GM12864 (cell line): ENCODE results near the gene MORC1.
"Not testable (repeated sequence)": the region's sequence is repeated elsewhere in the genome, so short reads cannot be mapped to it uniquely, and the experiment has no call there.

Source experiments
- DNase-seq: peaks from one replicate; pipeline ENCODE4 v3.0.0-alpha.2; 2011; ENCODE audit warnings: low read depth
- H3K4me3 ChIP-seq: 2 replicates; pipeline ENCODE4 v1.5.1; 2011; ENCODE audit warnings: mild to moderate bottlenecking, low read depth, low read length, control low read depth
- CTCF ChIP-seq: IDR thresholded peaks from 2 replicates; pipeline ENCODE4 v1.5.1; 2011; ENCODE audit warnings: low read depth, mild to moderate bottlenecking, moderate library complexity, low read length, control low read depth, inconsistent platforms; ENCODE audit errors: missing control alignments

MORC1 gene

DNA sequence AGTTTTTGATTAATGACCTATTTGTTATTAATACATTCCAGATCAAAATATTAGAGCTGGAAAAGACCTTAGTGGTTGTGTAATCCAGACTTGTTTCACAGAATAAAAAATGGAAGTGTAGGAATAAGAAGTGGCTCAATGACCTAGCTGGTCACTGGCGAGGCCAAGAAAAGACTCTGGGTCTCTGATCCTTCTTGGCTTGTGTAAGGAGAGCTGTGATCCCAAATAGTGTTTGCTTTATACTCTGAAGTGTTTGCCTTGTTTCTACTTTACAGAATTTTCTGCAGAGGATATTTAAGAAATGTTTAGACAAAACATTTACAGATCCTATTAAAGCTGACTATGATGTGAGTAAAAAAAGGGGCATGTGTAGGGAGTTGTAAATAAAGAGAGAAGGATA lies 25.7 kb upstream of the MORC1 start:
- DNase-seq, result no peak
- no peak for TF ChIP-seq CTCF
- no peak overlapping the region for H3K4me3 ChIP-seq

GRCh38 chr3:109140318-109140717 lies 22.4 kb upstream of the MORC1 start:
- DNase-seq, result no peak
- no peak for TF ChIP-seq CTCF
- H3K4me3 ChIP-seq, result no peak overlapping the region

- H3K4me3 ChIP-seq, result no peak overlapping the region
- DNase-seq, result no peak
- no peak for TF ChIP-seq CTCF
These were observed 19.8 kb upstream of the MORC1 start for GRCh38 chr3:109137761-109138160.

GRCh38 chr3:109136523-109136922 lies 18.6 kb upstream of the MORC1 start, which contains the start of gene C3orf85:
TSS of gene C3orf85 (plus strand) at chr3:109136719. CDS start at chr3:109136848, 129 bp downstream.
- TF ChIP-seq CTCF, result no peak
- DNase-seq, result no peak
- H3K4me3 ChIP-seq, result no peak within 1 kb of the TSS

- DNase-seq, H3K4me3 ChIP-seq: not testable (repeated sequence)
These were observed 15.5 kb upstream of the MORC1 start for GRCh38 chr3:109133474-109133816.

DNA sequence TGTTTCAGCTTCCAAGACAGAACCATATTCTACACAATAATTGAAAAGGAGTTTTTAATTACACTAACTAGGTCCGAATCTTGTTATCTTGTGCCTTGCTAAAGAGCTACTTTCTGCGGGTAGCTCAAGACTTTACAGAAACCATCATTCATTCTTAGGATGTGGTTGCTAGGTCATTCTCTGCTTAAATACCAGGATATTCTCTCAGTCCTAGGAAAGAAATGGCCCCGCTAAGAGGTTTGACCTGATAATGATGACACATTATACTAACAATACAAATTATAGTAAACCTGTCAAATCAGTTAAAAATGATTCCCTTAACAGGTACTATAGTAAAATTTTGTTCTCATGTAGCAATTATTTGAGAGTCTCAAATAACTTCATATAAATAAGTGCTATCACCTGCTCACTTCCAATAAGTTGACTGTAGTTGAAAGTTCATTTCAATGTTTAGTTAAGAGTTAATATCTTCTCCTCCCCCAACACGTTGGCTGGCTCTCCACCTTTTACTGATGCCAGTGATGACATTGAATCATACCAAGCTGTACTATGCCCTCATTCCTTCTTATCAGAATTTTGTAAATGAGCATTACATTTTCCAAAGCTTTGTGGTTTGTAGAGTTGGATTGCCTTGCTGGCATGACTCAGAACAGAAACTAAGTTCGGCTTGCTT lies 15.0 kb upstream of the MORC1 start:
- H3K4me3 ChIP-seq, result no peak overlapping the region
- no peak for DNase-seq
- no peak for TF ChIP-seq CTCF

GRCh38 chr3:109131276-109131675 lies 13.3 kb upstream of the MORC1 start:
- H3K4me3 ChIP-seq, result no peak overlapping the region
- DNase-seq, result no peak
- no peak for TF ChIP-seq CTCF
